HG02588 (cell line): ENCODE results near the gene IFNAR2.

Source experiments
- ATAC-seq: cut with Tn5 transposase; IDR thresholded peaks from one replicate; pipeline ENCODE4 v1.9.1; 2021; ENCODE audit warnings: mild to moderate bottlenecking, moderate library complexity; ENCODE audit not compliant: unreplicated experiment

The IFNAR2 gene

DNA sequence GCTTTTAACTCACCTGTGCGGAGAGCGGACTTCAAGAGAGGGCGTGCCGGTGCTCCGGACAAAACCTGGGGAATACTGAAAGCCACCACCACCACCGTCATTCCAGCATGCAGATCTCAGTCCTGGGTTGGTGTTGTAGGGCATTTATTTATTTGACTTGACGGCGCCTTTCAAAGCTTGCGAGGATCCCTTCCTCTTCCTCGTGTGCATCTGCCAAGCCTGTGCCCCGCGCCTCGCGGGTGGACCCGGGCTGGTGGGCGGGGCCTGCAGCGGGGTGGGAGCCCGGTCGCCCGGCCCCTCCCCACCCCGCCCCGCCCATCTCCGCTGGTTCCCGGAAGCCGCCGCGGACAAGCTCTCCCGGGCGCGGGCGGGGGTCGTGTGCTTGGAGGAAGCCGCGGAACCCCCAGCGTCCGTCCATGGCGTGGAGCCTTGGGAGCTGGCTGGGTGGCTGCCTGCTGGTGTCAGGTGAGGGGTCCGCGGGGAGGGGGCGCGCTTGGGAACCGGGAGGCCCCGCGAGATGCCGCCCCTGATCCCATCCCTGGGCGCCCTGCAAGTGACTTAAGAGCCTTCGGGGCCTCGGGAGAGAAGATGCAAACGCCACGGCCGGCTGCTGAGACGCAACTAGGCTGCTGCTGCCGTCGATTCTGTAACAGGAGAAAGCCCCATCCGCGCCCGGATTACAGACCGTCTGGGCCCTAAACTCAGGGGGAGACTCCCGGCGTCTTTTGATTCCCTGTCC lies 36.5 kb downstream of the IFNAR2 start, which contains the start of gene IL10RB:
TSS of gene IL10RB (plus strand) at position 318 of the 739 bp plus-strand sequence. CDS start at position 417, 99 bp downstream.
- ATAC-seq = peak; percentile 41

- ATAC-seq = no peak
These were observed 37.0 kb downstream of the IFNAR2 start for GRCh38 chr21:33266789-33267135.

GRCh38 chr21:33267250-33267649 lies 37.5 kb downstream of the IFNAR2 start:
- no peak for ATAC-seq

DNA sequence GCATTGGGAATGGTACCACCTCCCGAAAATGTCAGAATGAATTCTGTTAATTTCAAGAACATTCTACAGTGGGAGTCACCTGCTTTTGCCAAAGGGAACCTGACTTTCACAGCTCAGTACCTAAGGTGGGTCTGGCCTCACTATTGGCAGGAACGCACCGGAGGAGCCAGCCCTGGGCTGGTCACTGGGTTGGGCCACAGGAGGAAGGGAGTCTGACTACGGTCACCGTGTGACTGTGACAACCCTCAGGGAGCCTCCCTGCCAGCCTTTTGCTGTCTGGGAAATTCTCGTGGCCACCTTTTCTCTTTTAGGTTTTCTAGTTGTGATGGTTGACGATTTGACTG lies 38.6 kb downstream of the IFNAR2 start:
- peak; percentile 27 for ATAC-seq

DNA sequence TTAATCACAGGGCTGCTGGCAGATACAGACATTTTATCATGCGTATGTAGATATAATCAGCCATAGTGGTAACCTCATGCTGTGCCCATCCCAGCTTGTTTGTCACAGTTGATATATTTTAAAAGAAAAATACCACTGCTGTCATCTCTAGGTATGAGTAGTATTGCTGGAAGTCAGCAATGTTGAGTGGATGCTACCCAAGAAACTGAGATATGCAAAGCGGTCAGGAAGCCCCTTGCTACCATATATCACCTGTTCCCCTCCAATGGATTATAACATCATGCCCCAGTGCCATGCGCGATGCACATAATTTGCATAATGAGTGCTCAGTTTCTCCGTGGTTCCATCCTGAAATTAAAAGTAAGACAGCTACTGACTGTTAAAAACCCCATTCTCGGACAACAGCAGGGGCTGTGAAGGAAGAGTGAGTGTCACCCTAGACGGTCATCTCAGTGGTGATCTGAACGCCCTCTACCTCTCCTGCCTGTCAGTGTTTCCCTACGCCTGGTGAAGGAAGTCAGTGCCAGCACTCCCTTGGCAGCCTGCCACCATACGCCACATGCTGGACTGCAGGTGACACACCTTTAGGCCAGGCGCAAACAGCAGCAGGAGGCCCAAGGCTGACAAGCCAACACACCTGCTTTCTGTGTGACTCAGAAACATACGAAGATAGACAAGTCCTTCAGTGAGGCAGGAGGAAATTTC lies 39.2 kb downstream of the IFNAR2 start:
- peak; percentile 62 for ATAC-seq

DNA sequence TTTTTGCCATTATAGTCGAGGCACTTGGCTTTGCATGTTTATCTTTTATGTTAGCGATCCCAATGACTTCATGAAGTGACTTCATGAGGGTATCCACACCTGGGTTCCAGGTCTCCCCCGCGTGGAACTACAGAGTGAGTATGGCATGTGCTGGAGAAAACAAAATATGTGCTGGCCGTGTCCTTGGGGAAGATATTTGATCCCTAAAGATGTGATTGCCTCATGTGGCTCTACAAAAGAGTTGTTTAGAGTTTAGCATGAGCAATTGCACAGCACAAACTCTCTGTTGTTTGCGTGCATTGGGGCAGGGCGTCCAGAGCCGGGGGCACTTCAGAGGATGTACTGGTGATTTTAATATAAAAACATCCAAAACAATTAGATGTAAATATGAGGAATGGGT lies 41.2 kb downstream of the IFNAR2 start:
- ATAC-seq = no peak

DNA sequence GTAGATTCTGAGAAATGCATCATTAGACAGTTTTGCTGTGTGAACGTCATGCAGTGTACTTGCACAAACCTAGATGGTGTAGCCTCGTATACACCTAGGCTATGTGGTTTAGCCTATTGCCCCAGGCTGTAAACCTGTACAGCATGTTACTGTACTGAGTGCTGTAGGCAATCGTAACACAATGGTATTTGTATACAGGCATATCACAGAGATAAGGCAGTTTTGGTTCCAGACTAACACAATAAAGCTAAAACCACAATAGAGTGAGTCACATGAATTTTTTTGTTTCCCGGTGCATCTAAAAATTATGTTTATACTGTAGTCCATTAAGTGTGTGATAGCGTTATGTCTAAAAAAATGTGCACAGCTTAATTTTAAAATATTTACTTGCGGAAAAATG lies 43.3 kb downstream of the IFNAR2 start:
- no peak for ATAC-seq

DNA sequence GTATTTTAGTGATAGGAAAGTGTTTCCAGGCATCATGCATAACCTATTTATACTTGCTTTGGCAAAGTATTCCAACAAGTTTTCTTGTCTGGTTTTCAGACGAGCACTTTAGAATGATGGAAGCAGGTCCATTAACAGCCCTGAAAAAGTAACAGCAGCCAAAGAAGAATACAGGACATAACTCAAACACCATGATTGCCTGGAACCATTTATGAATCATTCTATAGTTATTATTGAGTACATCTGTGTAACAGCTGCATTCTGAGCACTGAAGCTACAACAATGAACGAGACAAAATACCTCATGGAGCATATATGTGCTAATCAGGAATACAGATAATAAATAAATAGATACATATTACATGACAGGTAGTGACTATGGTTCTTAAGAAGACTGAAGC lies 49.0 kb downstream of the IFNAR2 start:
- no peak for ATAC-seq

DNA sequence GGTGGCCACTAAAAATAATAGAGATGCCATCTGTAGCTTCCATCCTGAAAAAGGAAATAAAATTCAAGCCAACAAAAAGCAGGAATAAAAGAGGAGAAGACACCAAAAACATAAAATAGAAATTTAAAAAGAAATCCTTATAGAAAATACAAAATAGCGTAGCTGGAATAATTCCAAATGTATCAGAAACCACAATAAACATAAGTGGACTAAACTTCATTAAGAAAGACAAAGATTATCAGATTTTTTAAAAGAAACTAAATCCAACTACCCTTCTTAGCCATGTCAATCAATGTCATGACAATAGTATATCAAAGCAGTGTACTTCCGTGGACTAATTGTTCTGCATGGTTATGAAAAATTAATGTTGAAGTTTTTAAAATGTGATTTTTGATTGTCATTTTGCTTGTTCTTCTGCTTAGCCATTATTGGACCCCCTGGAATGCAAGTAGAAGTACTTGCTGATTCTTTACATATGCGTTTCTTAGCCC lies 49.6 kb downstream of the IFNAR2 start:
- ATAC-seq = no peak
